Activated naive CD8-positive, alpha-beta T cell treated with anti-CD3 and anti-CD28 coated beads, Interleukin-2, amount 50 U/mL, for 16 hours (primary cell): ENCODE measurements around the gene ZDHHC11.
"Not testable (repeated sequence)": the region's sequence is repeated elsewhere in the genome, so short reads cannot be mapped to it uniquely, and the experiment has no call there.

Experiments
- DNase-seq: peaks from one replicate; pipeline ENCODE4 v3.0.0-alpha.2; 2020; ENCODE audit warnings: low read depth, low spot score

ZDHHC11 gene

GRCh38 chr5:878677-879076 lies 27.9 kb upstream of the ZDHHC11 start:
- DNase-seq: not testable (repeated sequence)

GRCh38 chr5:878125-878524 lies 27.3 kb upstream of the ZDHHC11 start:
- DNase-seq: no peak

GRCh38 chr5:876398-877365 lies 25.9 kb upstream of the ZDHHC11 start:
- DNase-seq: no peak

- no peak for DNase-seq
Measured at GRCh38 chr5:875931-876330, 25.1 kb upstream of the ZDHHC11 start.

- no peak for DNase-seq
Measured at GRCh38 chr5:873328-873727, 22.5 kb upstream of the ZDHHC11 start.

- DNase-seq: no peak
Measured at GRCh38 chr5:872301-872700, 21.5 kb upstream of the ZDHHC11 start.

GRCh38 chr5:871596-872298 lies 21.0 kb upstream of the ZDHHC11 start:
- no peak for DNase-seq

- DNase-seq: no peak
Measured at GRCh38 chr5:870956-871355, 20.2 kb upstream of the ZDHHC11 start.

- no peak for DNase-seq
Measured at GRCh38 chr5:868428-869135, 17.8 kb upstream of the ZDHHC11 start.

- DNase-seq: no peak
Measured at GRCh38 chr5:867300-867870, 16.6 kb upstream of the ZDHHC11 start.

- no peak for DNase-seq
Measured at GRCh38 chr5:865771-866170, 15.0 kb upstream of the ZDHHC11 start.

- DNase-seq: no peak
Measured at GRCh38 chr5:865168-865521, 14.4 kb upstream of the ZDHHC11 start.

GRCh38 chr5:864492-865167 lies 13.8 kb upstream of the ZDHHC11 start:
- DNase-seq: no peak

GRCh38 chr5:863244-863805 lies 12.5 kb upstream of the ZDHHC11 start:
- DNase-seq: no peak

GRCh38 chr5:862367-863243 lies 11.8 kb upstream of the ZDHHC11 start:
- no peak for DNase-seq

GRCh38 chr5:861442-862366 lies 10.9 kb upstream of the ZDHHC11 start:
- DNase-seq: no peak

- DNase-seq: no peak
Measured at GRCh38 chr5:860506-861150, 9.8 kb upstream of the ZDHHC11 start.

GRCh38 chr5:859798-860296 lies 9.1 kb upstream of the ZDHHC11 start:
- no peak for DNase-seq
